IPS DF 4.7 (cell line): Measurements from ENCODE around the gene BAIAP2L1.

ENCODE experiments used
- DNase-seq: peaks from one replicate; pipeline ENCODE4 v3.0.0-alpha.2; 2013; ENCODE audit warnings: low spot score; ENCODE audit errors: extremely low read depth

BAIAP2L1 gene

DNA sequence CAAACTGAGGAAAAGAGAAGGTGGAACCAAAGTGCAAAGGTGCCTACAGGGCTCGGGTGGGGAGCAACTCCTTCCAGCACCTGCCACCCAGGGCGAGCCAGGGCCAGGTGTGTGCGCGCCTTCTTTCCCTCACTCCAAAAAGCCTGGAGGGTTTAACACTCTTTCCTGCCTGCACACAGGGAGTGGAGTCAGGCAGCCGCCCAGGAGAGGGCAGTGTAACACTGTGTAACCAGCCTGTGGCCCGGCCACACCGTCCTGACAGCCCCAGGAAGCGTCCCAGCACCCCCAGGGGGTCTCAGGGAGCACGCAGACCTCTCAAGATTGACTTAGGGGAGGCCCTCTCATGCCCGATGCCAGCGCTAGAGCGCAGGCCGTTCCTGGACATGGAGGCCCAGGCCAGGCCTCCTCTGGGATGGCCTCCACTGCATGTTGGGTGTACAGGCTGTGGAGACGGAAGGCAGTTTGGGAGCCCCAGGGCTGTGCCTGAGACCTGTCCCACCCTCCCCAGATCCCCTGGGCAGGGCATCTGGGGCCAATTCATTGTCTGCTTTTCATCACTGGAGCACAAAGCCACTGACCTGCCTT, 106.0 kb downstream of the BAIAP2L1 start:
- DNase-seq = no peak

DNA sequence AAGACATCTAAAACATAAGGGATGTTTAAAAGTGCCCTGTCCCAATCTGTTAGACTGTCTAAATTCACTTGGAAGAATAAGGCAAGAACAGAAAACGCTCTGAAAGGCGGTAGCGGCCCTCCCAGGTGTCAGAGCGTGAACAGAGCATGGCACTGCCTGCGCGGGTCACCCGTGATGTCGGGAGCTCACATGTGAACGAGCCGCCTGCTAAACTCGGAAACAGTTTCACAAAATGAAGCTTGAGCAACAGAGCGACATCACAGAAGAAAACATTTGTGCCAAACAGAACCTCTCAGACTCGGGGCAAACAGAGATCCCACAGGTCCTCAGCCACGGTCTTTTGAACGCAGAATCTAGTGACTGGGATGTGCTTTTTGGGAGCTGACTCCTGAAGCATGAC, 106.6 kb downstream of the BAIAP2L1 start:
- DNase-seq = no peak

DNA sequence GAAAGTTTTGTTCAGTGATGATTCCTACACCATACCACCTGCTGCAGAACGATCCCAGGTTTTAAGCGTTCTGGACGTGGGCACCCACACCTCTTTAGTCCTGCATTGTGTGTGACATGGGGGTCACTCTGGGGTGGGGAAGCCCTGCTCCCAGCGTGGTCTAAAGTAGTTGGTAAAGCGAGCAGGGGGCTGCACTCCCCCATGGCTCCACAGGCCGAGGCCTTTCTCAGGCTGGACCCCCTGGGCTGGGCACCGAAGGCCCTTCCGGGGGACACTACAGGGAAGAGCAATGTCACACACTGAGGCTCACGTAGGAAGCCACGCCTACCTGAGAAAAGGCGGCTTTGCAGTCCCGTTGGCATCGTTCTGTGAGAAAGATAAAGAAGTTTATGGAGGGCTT, 107.1 kb downstream of the BAIAP2L1 start:
- no peak for DNase-seq

DNA sequence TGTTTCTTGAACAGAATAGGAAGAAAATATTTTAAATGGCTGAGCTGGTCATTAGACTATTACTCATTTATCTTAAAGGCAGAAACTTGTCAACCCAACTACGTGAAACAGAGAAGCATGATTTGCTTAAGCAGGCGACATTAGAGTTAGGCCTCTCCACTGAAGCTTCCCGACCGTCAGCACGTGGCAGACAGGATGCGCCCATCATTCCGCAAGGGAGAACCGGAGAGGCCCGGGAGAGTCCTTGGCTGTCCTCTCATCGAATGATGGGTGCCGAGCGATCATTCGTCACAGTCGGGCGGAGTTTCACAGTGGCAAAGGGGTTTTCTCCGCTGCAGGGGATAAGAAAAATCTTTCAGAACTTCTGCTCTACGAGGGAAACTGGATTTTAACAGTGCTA, 107.6 kb downstream of the BAIAP2L1 start:
- no peak for DNase-seq

DNA sequence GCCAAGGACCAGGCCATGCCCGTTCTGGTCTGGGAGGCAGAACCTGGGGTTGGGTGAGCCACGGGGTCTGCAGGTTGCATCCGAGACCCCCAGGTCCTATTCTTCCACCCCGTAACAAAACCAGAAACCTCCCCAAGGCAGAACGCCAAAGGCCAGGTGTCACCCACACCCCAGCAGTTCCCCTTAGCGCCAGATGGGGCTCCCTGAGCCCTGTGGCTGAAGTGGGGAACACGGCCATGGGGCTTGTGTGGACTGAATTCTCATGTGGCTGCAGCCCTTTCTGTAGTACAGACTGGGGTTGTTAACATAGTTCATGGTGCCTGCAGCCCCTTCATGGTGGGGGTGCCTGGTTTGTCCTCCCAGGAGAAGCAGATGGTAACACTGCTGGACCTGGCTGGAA, 109.2 kb downstream of the BAIAP2L1 start:
- no peak for DNase-seq

DNA sequence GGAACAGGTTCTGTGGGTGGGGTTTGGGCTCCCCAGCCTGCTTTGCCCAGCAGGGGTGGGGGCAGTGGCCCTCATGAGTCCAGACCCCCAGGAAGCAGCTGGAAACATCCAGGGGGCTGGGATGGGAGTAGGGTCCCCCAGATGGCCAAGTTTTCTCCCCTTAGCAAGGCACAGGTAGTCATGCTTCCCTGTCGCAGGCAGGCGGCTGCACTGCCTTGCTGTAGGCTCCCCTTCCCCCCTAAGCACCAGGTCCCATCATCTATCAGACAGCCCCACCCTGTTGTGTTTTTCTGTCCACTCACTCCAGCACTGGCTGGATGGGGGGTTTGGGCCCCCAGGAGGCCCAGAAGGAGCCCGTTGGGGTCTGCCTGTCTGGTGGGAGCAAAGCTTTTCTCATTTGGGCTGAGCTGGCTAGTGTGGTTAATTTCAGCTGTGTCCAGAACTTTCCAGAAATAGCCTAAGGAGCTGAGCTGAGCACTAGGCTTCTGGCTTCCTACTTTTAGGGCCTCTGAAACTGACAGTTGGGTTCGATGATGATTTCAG, 111.5 kb downstream of the BAIAP2L1 start:
- no peak for DNase-seq

DNA sequence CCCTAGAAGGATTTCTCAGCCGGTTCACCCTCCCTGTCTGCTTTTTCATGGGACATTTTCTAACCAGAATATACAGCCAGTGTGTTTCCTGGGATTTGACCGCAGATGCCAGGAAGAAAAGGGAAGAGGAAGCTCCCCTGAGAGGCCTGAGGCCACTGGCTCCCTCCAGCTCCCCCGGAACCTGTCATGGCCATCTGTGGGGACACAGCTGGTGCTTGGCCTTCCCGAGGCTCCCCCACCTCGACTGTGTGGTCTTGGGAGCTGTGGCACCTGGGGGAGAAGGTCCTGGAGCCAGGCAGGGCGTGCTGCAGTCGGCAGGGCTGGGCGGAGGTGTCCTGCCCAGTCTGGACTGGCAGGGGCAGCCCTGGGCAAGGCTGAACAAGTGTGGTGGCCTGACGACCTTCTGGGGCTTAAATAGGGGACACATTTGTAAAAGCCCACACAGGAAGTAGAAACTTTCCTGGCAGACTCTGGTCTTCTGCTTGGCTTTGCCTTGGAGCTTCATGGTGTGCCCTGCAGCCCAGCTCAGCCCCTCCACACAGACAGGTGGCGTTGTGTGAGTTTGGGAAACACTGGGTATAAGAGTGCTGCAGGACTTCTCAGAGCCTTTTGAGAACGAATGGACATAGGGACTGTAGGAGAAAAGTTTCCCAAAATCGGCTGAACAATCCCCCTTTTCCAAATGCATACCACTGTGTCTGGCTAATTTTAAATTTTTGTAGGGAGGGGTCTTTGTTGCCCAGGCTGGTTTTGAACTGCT, 112.6 kb downstream of the BAIAP2L1 start:
- DNase-seq = no peak

DNA sequence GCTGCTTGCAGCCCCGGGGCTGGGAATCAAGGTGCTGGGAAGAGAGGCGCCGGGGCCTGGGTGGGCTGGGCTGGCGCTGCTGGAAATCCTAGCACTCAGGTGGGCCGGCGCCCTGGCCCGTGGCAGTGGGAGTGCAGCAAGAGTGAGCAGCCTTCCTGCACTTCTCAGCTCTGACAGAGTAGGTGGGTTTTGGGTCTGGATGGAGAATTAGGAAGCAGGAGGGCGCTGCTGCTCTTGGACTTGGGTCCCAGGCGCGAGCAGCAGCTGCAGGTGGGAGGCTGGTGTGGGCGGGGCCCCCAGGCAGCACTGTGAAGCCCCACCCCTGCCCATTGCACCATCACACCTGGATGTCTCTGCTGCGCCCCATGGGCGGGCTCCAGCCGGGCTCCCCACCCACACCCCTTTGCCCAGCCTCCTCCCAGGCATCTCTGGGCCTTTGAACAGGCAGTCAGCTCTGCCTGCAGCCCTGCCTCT, 113.4 kb downstream of the BAIAP2L1 start:
- no peak for DNase-seq

DNA sequence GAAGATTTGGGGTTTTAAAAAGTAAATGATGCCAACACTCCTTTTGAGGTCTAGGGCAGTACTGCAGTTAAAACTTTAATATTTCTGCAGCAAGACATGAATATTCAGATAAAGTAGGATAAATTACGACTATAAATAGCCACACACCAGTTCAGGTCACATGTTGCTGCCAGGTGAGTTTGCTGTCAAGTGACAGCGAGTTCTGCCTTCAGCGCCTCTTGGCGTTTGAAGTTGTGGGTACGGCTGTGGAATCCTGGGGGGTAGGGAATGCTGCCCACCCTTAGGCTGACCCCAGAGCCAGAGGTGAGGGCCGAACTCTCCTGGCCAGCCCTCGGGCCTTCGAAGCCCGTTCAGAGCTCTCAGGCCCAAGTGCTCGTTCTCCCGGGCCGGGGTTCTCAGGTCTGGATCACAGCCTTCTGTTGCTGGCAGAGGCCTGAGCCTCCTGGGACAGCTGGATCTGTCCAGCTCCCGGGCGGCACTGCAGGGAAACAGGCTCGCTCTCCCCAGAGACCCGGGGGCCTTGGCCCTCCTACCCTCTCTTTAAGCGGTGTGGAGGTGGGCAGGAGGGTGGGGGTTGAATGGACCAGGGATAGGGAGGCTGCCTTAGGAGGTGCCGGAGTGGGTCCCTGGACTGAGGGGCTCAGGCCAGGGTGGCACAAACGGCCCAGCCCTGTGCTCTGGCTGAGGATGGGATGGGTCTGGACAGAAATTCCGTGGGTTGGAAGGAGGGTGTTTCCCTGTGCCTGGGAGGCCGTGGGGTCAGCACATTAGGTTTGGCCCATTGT, 114.0 kb downstream of the BAIAP2L1 start:
- no peak for DNase-seq

DNA sequence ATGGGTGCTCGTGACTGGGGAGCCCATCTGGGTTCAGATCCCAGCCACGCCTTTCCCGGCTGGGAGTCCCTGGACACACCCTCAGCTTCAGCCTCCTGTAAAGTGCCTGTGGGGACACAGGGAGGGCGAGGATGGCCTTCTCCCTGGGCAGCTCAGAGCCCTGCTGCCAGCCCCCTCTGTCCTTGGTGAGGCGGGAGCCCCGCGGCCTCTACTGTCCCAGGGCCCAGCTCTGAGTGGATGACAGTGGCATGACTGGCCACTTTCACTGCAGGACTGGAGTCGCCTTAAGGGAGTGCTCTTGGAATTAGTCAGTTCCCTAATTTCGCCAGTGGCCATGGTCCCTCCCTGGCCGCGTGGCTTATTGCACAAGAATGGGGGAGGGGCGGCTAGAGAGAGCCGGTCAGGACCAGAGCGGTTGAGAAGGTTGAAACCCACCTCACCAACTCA, 114.8 kb downstream of the BAIAP2L1 start:
- DNase-seq = no peak

DNA sequence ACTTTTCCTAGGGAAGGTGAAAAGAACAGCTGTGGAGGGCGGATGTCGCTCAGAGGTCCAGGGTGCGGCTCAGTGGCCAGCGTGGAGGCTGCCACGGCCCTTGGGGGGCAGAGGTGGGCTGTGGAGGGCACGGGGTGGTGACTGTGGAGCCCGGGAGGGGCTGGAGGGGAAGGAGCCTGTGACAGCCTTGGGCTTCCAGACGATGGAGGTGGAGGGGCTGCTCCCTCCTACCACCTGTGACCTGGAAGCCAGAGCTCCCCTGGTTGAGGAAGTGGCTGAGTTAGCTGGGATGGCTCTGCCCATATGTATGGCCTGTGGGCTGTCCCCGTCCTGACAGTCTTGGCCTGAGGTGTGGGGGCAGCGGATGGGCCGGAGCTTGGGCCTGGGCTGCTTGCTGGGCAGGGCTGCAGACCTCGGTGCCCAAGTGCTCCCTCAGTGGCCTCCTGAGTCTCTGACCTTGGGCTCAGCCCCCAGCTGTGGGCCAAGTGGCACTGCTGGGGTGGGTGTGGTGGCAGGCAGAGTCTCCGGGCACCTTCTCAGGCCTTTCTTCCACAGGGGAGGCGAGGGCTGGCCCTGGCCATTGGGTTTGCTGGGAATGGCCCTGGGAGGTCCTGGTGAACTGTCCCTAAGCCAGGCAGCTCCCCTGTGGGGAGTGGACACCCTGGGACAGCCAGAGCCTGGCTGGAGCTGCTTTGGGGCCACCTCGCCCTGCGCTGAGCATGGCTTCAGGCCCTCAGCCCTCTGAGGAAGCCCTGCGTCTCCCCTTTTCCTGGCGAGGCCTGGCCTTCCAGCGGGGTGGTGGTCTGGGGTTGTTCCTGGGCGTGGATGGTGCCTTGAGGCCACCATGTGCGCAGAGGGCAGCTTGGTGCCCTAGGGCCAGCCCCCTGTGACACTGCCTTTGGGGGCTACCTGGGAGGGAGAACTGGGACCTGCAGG, 115.5 kb downstream of the BAIAP2L1 start:
- DNase-seq = no peak

DNA sequence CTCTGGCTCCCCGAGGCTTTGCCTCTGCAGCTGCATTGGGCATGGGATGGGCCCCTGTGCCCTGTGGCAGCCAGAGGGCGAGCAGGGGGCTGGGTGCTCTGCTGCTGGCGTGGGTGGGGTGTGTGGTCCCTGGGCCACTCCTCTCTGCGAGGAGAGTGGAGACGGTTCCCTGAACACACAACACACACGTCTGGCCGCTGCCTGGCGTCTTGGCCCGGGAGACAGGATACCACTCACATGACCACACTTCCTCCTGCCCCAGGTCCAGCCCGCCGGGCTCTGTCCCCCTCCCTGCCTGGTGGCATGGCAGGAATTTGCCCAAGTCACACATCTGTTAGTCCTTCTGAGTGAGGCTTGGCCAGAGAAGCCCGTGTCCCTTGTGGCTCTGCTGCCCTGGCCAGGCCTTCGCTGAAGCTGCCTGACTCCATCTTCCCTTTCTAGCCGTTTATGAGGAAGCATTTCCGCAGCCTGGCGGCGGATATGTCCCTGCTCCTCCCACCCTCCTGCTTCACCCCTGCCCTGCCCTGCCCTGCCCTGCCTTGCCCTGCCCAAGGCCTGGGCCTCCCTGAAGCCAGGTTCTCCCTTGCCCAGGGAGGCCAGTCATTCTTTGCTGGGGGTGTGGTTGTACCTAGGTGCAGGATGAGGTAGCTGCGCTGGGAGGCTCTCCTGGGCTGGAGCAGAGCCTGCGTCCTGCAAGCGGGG, 116.4 kb downstream of the BAIAP2L1 start:
- DNase-seq = no peak

DNA sequence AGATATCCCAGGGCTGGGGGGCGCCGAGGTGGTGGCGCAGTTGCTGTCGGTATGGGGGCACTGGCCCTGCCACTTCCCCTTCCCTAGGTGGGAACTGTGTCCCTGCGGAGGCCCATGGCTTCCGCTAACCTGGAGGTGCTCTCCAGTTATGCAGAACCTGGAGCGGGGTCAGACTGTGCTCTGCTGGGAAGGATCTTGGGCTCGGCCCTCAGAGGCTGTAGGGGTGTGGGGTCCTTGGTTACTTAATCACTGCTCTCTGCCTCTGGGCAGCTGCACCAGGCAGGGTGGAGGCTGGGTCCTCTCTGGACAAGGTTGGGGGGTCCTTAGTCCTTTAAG, 117.0 kb downstream of the BAIAP2L1 start:
- DNase-seq = no peak

DNA sequence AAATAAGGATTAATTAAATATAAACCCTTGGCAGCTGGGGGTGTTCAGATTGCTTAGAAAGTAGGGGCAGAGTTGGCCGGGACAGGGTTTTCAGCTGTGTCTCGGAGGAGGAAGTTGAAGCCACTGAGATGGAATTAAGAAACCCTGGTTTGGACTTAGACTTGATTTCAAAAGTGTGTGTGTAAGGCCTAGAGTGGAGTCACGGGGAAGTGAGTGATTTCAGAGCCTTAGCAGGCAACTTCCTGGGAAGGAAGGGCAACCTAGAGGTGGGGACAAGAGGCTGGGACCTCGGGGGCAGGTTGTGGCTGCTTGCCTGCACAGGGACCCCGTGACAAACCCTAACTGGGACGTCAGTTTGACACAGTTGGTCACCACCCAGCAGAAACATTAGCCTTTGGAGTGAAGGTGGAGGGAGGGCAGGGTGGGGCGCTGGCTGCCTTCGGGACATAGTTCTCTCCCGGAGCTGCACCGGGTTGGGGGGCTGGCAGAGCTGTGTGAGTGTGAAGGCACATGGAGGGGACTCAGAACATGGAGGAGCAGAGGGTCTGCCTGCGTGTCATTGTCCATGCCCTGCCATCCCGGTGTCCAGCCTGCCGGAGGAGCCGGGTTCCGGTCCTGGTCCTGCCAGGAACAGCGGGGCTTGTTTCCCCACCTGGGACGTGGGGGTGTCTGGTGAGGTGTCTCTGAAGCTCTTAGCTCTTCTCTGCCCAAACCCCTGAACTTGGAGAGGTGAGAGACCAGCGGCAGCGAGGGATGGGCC, 117.6 kb downstream of the BAIAP2L1 start:
- DNase-seq = no peak

DNA sequence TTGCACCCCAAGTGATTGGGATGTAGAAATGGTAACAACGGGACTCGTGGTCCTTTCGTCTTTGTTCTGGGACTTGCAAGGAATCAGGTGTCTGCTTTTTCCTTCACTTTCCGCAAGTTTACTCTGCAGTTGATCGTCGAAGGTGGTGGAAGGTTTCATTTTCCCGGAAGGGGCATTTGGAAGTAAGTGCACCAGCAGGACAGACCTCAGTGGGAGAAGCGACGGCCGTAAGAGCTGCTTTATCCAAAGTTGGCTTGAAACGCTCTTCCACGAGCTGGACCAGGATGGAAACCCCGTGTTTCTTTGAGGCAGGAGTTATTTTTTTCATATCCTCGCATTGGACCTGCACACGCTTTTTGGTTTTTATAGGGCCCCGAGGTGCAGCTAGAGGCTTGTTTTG, 118.2 kb downstream of the BAIAP2L1 start:
- DNase-seq = no peak

DNA sequence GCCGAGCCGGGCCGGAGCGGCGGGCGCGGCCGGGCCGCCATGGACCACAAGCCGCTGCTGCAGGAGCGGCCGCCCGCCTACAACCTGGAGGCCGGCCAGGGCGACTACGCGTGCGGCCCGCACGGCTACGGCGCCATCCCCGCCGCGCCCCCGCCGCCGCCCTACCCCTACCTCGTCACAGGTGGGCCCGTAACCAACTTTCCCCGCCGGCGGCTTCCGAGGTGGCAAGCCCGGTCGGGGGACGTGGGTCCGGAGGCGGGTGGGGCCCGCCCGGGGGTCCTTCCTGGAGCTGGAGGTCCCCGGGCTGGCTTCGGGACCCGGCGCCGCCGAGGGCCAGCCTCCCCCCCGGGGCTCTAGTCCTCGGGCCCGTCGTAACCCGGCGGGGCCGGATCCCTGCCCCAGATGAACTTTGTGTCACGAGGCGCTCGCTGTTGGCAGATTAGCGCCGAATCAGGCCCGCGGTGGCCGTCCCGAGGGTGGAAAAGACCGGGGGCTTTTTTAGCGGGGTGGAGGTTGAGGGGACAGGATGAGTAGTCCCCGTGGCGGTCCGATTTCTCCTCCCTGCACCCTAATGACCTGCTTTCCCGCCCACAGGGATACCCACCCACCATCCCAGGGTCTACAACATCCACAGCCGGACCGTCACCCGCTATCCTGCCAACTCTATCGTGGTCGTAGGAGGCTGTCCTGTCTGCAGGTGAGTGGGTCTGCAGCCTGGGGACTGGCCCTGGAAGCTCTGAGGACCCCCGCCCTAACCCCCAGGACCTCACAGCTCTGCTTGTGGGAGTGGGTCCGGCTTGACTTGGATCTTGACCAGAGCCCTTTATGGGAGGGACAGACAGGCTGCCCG, 118.9 kb downstream of the BAIAP2L1 start:
- DNase-seq = no peak

DNA sequence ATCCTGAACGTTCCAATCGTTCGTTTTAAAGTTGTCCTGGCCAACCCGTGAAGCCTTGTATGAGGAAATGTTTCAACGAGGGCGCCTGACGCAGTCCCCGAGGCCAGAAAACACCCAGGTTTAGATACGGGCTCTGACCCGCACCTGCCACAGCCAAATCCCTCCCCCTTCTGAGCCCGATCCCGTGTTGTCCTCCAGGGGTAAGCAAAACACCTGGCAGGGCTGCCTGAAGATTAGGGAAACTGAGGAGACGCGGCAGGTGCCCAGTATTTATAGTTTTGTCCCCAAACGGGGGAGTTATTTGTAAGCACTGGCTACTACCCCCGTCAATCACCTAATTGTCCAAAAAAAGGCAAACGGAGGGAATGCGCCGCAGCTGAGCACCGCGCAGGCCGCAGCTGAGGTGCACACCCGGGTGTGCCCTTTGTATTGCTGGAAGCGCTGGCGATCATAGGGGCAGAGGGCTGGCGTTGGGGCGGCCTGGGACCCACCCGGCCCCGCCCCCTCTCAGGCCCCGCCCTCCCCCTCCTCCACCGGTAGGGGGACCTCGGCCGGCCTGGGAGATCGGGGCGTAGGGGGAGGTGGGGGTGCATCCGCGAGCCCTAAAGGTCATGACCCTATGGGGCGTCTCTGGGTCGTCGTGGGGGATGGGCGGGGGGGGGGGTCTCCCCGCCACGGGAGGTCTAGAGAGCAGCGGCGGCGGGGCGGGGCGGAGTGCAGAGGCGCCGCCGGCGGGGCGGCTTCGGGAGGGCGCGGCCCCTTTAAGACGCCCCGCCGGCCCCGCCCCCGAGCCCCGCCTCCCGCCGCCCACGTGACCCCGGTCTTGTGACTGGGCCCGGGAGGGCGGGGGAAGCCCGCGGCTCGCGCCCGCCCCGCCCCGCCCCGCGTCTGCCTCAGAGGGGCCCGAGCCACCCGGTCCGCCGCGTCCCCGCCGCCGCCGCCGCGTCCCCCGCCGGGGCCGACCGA, 119.8 kb downstream of the BAIAP2L1 start, which contains the start of gene BRI3:
BRI3 (plus strand) TSS at position 896 of the 966 bp plus-strand sequence. CDS start 110 bp downstream, outside the sequence.
- DNase-seq = no peak
